Activated CD4-positive, alpha-beta T cell treated with anti-CD3 and anti-CD28 coated beads, Interleukin-2, Interleukin-4, amounts not matched to agents 100 ng/mL and 50 ng/mL, durations not matched to agents 16 hours and 8 hours (primary cell): ENCODE data around the gene ADGRD1.
"Not testable (repeated sequence)": the region's sequence is repeated elsewhere in the genome, so short reads cannot be mapped to it uniquely, and the experiment has no call there.

Experiments used
- DNase-seq: peaks from one replicate; pipeline ENCODE4 v3.0.0-alpha.2; 2020; ENCODE audit warnings: low spot score

Gene ADGRD1

GRCh38 chr12:130937546-130937945, 16.2 kb upstream of the ADGRD1 start:
- DNase-seq = not testable (repeated sequence)

DNA sequence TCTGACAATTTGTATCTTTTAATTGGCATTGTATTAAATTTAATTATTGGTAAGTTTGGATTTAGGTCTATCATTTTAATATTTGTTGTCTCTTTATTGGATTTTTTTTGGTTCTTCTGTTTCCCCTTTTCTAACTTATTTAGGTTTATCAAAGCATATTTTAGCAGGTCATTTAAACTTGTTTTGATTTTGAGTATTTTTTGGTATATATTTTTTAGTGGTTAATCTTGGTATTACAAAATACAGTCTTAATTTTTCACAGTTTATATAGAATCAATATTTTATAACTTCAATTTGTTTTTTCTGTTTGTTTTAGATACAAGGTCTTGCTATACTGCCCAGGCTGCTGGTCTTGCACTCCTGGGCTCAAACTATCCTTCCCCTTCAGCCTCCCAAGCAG, 15.5 kb upstream of the ADGRD1 start:
- DNase-seq = no peak

- no peak for DNase-seq
These were observed 8.8 kb upstream of the ADGRD1 start for GRCh38 chr12:130944878-130945277.

DNA sequence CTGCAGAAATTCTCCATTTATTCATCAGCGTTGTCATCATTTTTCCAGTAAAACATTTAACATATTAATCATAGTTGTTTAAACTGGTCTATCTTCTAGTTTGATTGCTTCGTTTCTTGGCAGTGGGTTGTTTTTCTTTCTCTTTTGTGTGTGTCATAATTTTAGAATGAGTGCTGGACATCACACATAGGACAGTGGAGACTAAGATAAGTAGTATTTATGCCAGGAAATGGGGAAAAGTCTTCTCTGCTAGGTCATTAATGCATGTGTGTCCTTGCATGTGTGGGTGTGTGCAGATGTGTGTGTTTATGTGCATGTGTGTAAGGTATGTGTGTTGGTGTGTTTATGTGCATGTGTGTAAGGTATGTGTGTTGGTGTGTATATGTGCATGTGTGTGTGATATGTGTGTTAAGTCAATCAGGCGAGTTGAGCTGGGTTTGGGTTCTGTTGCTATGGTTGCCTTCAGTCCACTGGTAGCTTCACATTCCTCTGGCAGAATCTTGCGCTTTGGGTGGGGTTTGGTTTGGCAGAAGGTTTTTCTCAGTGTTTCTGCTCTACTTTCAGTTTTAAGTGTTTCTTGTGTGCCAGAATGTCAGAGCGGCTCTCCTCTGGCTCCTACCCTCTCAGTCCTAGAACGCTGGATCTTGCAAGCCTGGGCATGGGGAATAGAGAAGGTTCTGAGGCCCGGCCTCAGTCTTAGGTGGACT, 7.8 kb upstream of the ADGRD1 start:
- DNase-seq = no peak

- DNase-seq = no peak
These were observed 6.6 kb upstream of the ADGRD1 start for GRCh38 chr12:130947028-130947613.

DNA sequence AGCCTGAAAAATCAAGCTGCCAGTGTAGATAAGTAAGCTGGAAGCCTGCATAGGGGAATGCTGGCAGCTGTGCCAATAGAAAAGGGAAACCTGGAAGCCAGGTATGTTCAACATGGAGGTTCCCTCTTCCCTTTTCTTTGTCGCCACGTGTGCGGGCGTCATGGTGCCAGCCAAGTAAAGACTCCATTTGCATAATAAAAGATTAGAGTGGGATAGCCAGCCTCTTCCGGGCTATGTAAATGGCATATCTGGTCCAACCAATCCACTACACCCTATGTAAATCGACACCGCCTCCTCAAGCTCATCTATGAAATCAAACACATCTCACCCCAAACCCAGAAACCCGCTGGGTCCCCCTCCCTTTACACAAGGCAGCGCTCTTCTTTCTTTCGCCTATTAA, 5.6 kb upstream of the ADGRD1 start:
- no peak for DNase-seq

DNA sequence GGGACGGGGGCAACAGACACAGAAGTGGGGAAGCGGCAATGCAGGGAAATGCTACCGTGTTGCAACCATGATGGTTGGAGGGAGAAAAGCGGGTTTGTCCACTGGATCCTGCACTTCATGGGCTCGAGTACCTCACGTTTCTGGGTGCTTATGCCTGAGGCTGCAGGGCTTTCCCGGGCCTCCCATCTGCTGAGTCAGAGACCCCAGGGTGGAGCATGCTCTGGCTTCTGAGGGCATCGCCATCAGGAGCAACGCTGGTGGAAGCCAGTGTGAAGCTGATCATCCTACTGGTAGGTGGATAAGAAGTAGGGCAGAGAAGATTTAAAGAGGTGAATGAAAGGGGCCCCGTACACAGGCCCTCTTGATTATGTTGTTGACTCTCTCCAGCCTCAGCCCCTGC, 5.0 kb upstream of the ADGRD1 start:
- no peak for DNase-seq

DNA sequence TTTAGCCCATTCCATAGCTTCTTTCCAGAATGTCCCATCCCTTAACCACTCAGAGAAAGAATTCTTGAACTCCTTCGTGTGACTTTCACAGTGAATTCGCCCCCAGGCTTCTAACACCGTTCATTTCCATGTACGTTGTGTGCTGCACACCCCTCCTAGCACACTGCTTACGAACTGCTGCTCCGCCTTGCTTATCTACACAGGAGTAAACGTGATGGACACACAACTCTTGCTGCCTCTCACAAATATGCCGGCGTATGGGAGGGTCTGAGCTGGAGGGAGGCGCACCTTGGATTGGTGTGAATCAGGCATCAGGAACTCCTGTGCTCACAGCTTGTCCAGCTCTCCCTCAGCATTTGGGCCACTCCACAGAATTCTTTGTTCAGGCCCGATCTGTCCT, 3.9 kb upstream of the ADGRD1 start:
- DNase-seq = no peak

GRCh38 chr12:130951636-130952035, 2.1 kb upstream of the ADGRD1 start:
- DNase-seq = no peak

- no peak for DNase-seq
These were observed 1.3 kb upstream of the ADGRD1 start for GRCh38 chr12:130952171-130952954.

DNA sequence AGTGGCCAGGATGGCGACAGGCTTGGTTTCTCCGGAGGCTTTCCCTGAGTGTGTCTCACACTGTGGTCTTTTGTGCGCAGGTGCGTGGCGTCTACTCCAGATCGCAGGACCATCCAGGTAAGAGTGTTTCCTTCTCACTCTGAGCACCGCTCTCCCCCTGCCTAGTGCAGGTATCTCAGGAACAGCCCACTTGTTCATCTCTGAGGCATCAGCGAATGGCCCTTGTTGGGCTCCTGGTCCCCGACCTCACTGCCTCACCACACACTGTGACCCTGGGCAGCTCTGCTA, 781 bp downstream of the ADGRD1 start:
- no peak for DNase-seq

GRCh38 chr12:130955238-130955816, 1.6 kb downstream of the ADGRD1 start:
- DNase-seq = no peak

- no peak for DNase-seq
These were observed 2.3 kb downstream of the ADGRD1 start for GRCh38 chr12:130956009-130956408.

DNA sequence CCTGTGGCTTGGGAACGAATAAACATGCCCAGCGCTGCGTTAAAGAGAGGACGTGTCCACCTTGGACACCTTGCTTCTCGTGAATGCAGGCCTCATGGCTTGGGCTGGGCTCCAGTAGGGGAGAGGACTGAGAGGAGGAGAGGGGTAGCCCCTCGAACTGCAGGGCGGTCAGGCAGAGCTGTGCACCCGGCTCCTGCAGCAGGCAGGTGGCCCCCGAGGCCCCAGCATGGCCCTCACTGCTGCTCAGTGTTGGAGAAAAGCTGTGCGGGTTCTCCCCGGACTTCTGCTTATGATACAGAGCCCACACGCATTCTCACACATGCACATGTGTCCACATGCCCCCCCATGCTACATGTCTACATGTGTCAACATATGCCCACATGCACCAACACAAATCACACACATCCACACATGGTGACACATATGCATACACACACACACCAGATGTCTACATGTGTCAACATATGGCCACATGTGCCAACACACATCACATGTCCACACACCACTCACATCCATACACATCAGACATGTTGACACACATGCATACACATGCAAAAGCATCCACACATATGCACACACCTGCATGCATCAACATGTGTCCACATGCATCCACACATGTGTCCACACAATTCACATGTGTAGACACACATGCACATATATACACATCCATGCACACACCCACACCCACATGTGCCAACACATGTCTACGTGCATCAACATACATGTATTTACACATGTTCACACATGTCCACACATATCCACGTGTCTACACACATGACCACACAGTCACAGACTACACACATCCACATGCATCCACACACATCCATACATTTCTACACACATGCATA, 3.0 kb downstream of the ADGRD1 start:
- no peak for DNase-seq

DNA sequence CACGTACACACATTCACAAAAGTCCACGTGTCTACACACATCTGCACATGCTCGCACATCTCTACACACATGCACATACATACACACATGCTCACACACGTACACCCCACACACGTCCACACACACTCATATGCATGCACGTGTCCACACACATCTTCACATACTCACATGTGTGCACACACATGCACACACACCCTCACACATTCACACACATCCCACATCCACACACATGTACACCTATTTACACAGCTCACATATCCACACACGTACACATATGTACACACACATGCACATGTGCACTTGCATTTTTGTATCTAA, 3.6 kb downstream of the ADGRD1 start:
- DNase-seq = no peak

DNA sequence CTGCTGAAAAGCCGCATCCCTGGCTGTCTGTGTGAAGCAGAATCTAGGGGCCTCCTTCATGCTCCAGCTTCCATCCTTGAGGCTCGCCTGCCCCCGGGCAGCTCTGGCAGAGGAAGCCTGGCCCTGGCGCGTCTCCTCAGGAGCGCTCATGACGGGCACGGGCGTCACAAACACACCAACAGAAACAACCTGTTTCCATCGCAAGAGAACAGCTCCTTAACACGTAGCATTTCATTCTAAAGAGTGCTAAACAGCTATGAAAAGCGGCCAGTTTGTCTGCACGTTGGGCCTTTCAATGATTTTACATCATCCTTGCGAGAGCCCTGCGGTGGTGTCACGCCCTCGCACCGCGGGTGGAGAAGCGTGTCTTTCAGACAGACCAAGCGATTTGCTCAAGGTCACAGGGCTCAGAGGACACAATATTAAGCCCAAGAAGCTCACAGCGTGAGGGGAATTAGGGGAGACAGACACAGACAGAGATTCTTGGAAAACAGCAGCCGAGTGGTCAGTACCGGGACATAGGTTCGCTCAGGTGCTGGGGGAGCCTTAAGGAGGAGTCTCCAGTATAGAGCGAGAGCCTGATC, 4.9 kb downstream of the ADGRD1 start:
- no peak for DNase-seq

GRCh38 chr12:130959632-130960031, 5.9 kb downstream of the ADGRD1 start:
- DNase-seq = no peak

DNA sequence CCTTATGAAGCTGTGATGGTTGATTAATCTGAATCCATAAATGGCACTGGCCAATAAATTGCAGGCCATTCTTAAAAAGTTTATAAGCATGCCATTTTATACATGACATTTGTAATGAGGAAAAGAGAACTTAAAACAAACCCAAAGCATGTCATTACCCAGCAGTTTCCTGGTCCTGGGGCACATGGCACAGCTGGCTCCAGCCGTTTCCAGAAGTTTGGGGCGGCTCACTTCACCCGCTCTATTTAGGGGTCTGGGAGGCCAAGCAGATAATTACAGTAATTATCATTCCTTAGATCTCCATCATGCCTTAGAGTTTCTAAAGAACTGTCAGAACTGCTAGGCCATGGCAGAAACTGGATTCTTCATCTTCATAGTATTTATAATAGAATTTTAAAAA, 6.4 kb downstream of the ADGRD1 start:
- DNase-seq = no peak

DNA sequence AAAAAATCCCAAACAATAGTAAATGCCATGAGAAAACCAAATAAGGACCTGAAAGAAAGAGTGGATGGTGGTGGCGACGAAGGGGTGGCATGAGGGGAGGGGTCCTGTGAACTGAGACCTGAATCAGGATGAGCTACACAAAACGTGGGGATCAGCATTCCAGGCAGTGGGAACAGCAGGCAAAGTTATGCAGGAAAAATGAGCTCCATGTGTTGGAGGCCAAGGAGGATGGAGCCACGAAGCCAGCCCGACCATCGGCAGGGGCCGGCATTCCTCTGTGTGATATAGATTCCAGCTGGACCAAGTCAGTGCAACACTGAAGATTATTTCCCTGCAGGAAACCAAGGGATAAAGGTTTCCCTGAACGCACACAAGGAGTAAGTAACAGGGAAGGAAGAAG, 7.1 kb downstream of the ADGRD1 start:
- no peak for DNase-seq

DNA sequence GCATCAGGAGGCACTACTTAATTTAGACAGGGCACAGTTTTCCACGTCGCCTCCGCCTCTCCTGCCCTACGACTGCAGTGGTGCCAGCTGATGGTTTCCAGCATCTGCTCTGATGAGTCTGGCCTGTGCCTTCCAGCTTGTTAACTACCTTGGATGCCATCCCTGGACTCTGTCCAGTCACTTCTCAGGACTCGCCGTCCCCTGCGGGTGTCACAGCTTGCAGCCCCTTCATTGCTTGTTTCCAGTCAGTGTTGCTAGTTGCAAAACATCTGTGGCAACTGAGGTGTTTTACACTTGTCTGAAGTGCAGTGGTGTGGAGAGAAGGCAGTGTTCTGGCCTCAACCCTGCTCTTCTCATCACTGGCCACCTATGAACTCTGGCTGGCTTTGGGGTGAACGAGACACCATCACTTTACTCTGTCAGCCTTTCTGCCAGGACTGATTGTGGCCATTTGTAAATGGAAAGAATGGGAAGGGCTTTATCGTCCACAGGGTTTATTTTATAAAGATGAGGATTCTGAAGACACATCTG, 8.3 kb downstream of the ADGRD1 start:
- DNase-seq = no peak

DNA sequence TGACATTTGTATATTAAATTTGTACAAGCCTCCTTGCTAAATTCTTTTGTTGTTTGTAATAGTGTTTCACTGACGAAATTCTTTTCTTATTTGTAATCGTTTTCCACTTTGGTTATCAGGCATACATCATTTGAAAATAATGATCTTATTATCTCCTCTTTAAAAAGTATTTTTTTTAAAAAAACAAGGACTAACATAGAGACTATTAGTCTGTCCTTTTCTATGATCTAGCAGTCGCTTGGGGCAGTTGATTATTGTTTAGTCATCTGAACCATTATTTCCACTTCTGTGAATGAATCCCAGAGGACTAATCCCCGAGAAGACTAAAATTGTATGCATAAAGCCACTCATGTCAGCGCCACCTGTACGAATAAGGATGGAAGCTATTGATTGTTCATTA, 11.5 kb downstream of the ADGRD1 start:
- DNase-seq = no peak

DNA sequence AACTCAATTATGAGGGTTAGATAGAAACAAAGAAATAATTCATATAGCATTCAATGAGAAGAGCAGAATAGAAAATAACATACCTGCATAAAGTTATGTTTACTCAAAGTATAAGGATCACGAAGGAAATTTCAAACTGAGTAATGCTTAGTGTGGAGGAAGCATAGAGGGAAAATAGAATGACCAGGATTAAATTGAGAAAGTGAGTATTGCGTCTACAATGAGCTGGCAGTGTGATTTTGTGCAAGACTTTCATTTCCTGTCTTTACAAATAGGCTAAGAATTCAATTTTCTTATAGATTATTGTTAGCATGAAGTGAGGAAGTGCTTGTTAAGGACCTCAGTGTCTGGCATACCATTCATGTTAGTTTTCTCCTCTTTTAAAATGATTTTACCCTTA, 12.0 kb downstream of the ADGRD1 start:
- no peak for DNase-seq
